SJSA1 (cell line): ENCODE results near the gene ZBTB11. TPM values are rescaled to one million over a fixed set of nuclear protein-coding genes. Genes with fewer than 3 reads are reported as not detected.

Experiments used
- DNase-seq, 2 experiments: peaks; one replicate each; pipeline ENCODE4 v3.0.0-alpha.2; 2015 to 2020; ENCODE audit warnings: low spot score in 2 of 2, low read depth in 1 of 2
- H3K27ac ChIP-seq: fragments of 250-450 bp; sonication (Bioruptor Pico); 2 replicates; pipeline ENCODE4 v1.5.1; 2020; ENCODE audit warnings: mild to moderate bottlenecking, moderate library complexity
- H3K27me3 ChIP-seq: fragments of 250-450 bp; sonication (Bioruptor Pico); replicated peaks from 2 replicates; pipeline ENCODE4 v1.5.1; 2020; ENCODE audit warnings: mild to moderate bottlenecking, moderate library complexity
- H3K36me3 ChIP-seq: fragments of 250-450 bp; sonication (Bioruptor Pico); 2 replicates; pipeline ENCODE4 v1.5.1; 2020; ENCODE audit warnings: mild to moderate bottlenecking
- H3K4me1 ChIP-seq: fragments of 250-450 bp; sonication (Bioruptor Pico); replicated peaks from 2 replicates; pipeline ENCODE4 v1.6.1; 2021; ENCODE audit warnings: mild to moderate bottlenecking
- H3K4me3 ChIP-seq: fragments of 250-450 bp; sonication (Bioruptor Pico); 2 replicates; pipeline ENCODE4 v1.5.1; 2020; ENCODE audit warnings: mild to moderate bottlenecking
- H3K9me3 ChIP-seq: fragments of 250-450 bp; sonication (Bioruptor Pico); replicated peaks from 2 replicates; pipeline ENCODE4 v1.5.1; 2020; ENCODE audit warnings: mild to moderate bottlenecking
- total RNA-seq: library from RNA; depleted of rRNA; stranded (reverse); fragments of >200 nt; shearing (Covaris generic); gene quantifications from 2 replicates; pipeline ENCODE4 v1.2.3, GENCODE V29; 2014; rRNA removed

The ZBTB11 gene
- total RNA-seq, 1 experiment from 2014 or later, result 21.1 TPM

DNA sequence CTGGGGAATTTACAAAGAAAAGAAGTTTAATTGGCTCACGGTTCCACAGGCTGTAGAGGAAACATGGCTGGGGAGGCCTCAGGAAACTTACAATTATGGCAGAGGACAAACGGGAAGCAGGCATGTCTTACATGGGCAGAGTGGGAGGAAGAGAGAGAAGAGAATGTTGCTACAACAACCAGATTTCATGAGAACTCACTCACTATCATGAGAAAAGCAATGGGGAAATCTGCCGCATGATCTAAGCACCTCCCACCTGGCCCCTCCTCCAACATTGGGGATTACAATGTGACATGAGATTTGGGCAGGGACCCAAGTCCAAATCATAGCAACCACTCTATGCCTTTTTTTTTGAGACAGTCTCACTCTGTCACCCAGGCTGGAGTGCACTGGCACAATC, 74.2 kb downstream of the ZBTB11 start:
- DNase-seq, result no peak
- Histone ChIP-seq H3K27me3 (no peaks in the 10 kb centered on the region), H3K27ac (no peak overlapping the region), H3K36me3 (no peaks in the 10 kb centered on the region), H3K4me3 (no peak overlapping the region), H3K4me1 (no peaks in the 10 kb centered on the region), H3K9me3 (no peaks in the 10 kb centered on the region)

Other genes starting within 250 kb of the ZBTB11 start
- 4.6 and 15.9 TPM in 2 replicates for gene SENP7, start 163.9 kb downstream of the ZBTB11 start, total RNA-seq
- 28.4 and 29.2 TPM in 2 replicates for gene TRMT10C, start 115.3 kb downstream of the ZBTB11 start, total RNA-seq
- 65.0 and 87.8 TPM in 2 replicates for gene PCNP, start 103.0 kb downstream of the ZBTB11 start, total RNA-seq
- gene RPL24, start 9.6 kb upstream of the ZBTB11 start, total RNA-seq, result 1,079 and 1,363 TPM in 2 replicates
- 16.8 and 20.8 TPM in 2 replicates for gene CEP97, start 47.5 kb upstream of the ZBTB11 start, total RNA-seq
- gene NXPE3, start 102.1 kb upstream of the ZBTB11 start, total RNA-seq, result 5.9 and 6.5 TPM in 2 replicates
- 10.4 and 25.4 TPM in 2 replicates for gene NFKBIZ, start 172.4 kb upstream of the ZBTB11 start, total RNA-seq